Immature natural killer cell (primary cell): Measurements from ENCODE around the gene EIF2A. TPM values are rescaled to one million over a fixed set of nuclear protein-coding genes. Genes with fewer than 3 reads are reported as not detected.
"Not testable (repeated sequence)": the region's sequence is repeated elsewhere in the genome, so short reads cannot be mapped to it uniquely, and the experiment has no call there.

Source experiments
- DNase-seq, 3 donors: peaks; one replicate each; pipeline ENCODE4 v3.0.0; 2022; ENCODE audit warnings: mixed read lengths in 1 of 3
- H3K27ac Mint-ChIP-seq, 6 donors: one replicate each; pipeline ENCODE4 v1.8.0; 2020; ENCODE audit warnings: mixed read lengths in 6 of 6, mild to moderate bottlenecking in 5 of 6, inconsistent platforms in 4 of 6, moderate library complexity in 3 of 6
- H3K27me3 Mint-ChIP-seq, 3 donors: one replicate each; pipeline ENCODE4 v1.8.0; 2020 to 2021; ENCODE audit warnings: low read depth in 3 of 3, mild to moderate bottlenecking in 3 of 3, mixed read lengths in 3 of 3, moderate library complexity in 3 of 3, inconsistent platforms in 1 of 3
- H3K36me3 Mint-ChIP-seq, 3 donors: one replicate each; pipeline ENCODE4 v1.8.0; 2020; ENCODE audit warnings: mixed read lengths in 3 of 3, inconsistent platforms in 2 of 3, mild to moderate bottlenecking in 2 of 3
- H3K4me1 Mint-ChIP-seq, 2 donors: one replicate each; pipeline ENCODE4 v1.8.0; 2020; ENCODE audit warnings: inconsistent platforms in 2 of 2, mild to moderate bottlenecking in 2 of 2, mixed read lengths in 2 of 2, moderate library complexity in 1 of 2
- H3K4me3 Mint-ChIP-seq, 5 donors: one replicate each; pipeline ENCODE4 v1.8.0; 2020; ENCODE audit warnings: mild to moderate bottlenecking in 5 of 5, mixed read lengths in 5 of 5, inconsistent platforms in 3 of 5, moderate library complexity in 3 of 5
- H3K9me3 Mint-ChIP-seq, 6 donors: one replicate each; pipeline ENCODE4 v1.8.0; 2020; ENCODE audit warnings: mild to moderate bottlenecking in 6 of 6, mixed read lengths in 6 of 6, inconsistent platforms in 4 of 6, moderate library complexity in 3 of 6
- polyA plus RNA-seq, 3 donors: library from polyadenylated mRNA; unstranded; fragments of 300-500 nt; fragmentation: Illumina TruSeq; gene quantifications; one replicate each; pipeline ENCODE4 v1.2.3, GENCODE V29; 2021

Gene EIF2A
- 10 to 100 TPM; 31.3 to 39.4 (median 35.8) TPM for polyA plus RNA-seq

- H3K27ac Mint-ChIP-seq: peak within 1 kb of the TSS; percentile 96 to 99 (median 98)
- H3K36me3 Mint-ChIP-seq: peaks cover 3 to 4% (median 4%) of the 10 kb centered on the region in 3 donors
- peaks cover 4 to 16% (median 11%) of the 10 kb centered on the region in 3 donors for H3K27me3 Mint-ChIP-seq
- peak within 1 kb of the TSS; percentile 92 to 98 (median 97) for H3K4me3 Mint-ChIP-seq
- peaks cover 46 to 84% of the 10 kb centered on the region in 2 donors for H3K4me1 Mint-ChIP-seq
- peak; percentile 99 to 100 (median 99) for DNase-seq
- H3K9me3 Mint-ChIP-seq: no peaks in the 10 kb centered on the region
Measured at GRCh38 chr3:150546226-150547044, at the start of gene EIF2A, which contains the start of gene SERP1. EIF2A (plus strand) TSS chr3:150546787; CDS start chr3:150546803, 16 bp downstream. SERP1 (minus strand) TSS chr3:150546496; CDS start chr3:150546135, 361 bp downstream.

DNA sequence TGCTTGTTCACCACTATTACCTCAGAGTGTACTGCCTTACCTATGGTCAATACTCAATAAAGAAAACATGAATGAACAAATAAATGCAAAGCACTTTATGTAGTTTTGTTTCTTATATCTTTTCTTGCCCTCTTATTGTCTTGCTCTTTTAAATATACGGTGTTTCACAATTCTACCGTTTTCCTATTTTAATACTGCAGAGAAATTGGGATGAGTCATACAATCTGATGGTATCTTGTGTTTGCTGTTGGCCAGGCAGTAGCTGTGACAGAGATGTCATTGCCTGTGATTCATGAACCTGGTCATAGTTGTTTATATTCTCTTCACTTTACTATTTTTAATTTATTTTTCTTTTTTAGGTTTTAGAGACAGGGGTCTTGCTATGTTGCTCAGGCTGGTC is 48.6 kb upstream of the EIF2A start:
- peaks cover 0 to under 1% (median 0%) of the 10 kb centered on the region in 3 donors for H3K27me3 Mint-ChIP-seq
- H3K27ac Mint-ChIP-seq: no peak overlapping the region
- H3K4me3 Mint-ChIP-seq: no peak overlapping the region
- H3K36me3 Mint-ChIP-seq: peaks cover 0 to 4% (median 4%) of the 10 kb centered on the region in 3 donors
- H3K4me1 Mint-ChIP-seq: no peaks in the 10 kb centered on the region
- H3K9me3 Mint-ChIP-seq: peaks cover 0 to 2% (median 0%) of the 10 kb centered on the region in 6 donors
- DNase-seq: no peak

DNA sequence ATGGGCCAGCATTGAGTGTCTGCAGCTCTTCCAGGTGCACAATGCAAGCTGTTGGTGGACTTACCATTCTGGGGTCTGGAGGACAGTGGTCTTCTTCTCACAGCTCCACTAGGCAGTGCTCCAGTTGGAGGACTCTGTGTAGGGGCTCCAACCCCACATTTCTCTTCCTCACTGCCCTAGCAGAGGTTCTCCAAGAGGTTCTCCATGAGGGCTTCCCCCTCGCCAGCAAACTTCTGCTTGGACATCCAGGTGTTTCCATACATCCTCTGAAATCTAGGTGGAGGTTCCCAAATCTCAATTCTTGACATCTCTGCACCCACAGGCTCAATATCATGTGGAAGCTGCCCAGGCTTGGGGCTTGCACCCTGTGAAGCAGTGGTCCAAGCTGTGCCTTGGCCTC is 45.6 kb upstream of the EIF2A start:
- H3K36me3 Mint-ChIP-seq, H3K27ac Mint-ChIP-seq, DNase-seq, H3K27me3 Mint-ChIP-seq, H3K4me1 Mint-ChIP-seq, H3K9me3 Mint-ChIP-seq, H3K4me3 Mint-ChIP-seq: not testable (repeated sequence)

GRCh38 chr3:150503402-150504099 is 43.0 kb upstream of the EIF2A start:
- Mint-ChIP-seq H3K36me3 (peaks cover 0 to 7% (median 4%) of the 10 kb centered on the region in 3 donors), H3K27ac (no peak overlapping the region), H3K27me3 (peaks cover 2 to 11% (median 4%) of the 10 kb centered on the region in 3 donors), H3K9me3 (peaks cover 0 to 4% (median 0%) of the 10 kb centered on the region in 6 donors), H3K4me3 (no peak overlapping the region), H3K4me1 (no peaks in the 10 kb centered on the region)
- DNase-seq: no peak

DNA sequence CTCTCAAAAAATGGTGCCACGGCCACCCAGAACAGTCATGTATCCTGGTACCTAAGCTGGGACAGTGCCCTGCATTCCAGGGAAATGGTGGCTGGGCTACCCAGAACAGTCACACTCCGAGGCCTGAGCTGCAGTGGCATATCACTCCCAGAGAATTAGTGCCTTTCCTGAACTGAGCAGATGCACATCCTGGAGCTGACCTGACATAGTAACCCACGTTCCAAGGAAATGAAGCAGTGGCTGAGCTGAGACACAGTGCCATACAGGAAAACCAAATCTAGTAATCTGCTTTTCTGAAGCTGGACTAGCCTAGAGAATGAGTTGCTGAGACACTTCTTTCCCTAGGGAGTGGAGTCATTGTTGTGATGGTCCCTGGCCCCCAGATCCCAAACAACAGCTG is 42.1 kb upstream of the EIF2A start:
- H3K36me3 Mint-ChIP-seq: peaks cover 0 to 4% (median 3%) of the 10 kb centered on the region in 3 donors
- H3K4me1 Mint-ChIP-seq: no peaks in the 10 kb centered on the region
- H3K27ac Mint-ChIP-seq: no peak overlapping the region
- no peak for DNase-seq
- no peak overlapping the region for H3K4me3 Mint-ChIP-seq
- H3K9me3 Mint-ChIP-seq: peaks cover 0 to 4% (median 0%) of the 10 kb centered on the region in 6 donors
- H3K27me3 Mint-ChIP-seq: peaks cover 2 to 13% (median 4%) of the 10 kb centered on the region in 3 donors

GRCh38 chr3:150508401-150508800 is 38.2 kb upstream of the EIF2A start:
- H3K4me3 Mint-ChIP-seq: no peak overlapping the region
- peaks cover 0 to 3% (median 0%) of the 10 kb centered on the region in 3 donors for H3K36me3 Mint-ChIP-seq
- H3K4me1 Mint-ChIP-seq: no peaks in the 10 kb centered on the region
- H3K27me3 Mint-ChIP-seq: peaks cover 2 to 13% (median 2%) of the 10 kb centered on the region in 3 donors
- peaks cover 0 to 4% (median 0%) of the 10 kb centered on the region in 6 donors for H3K9me3 Mint-ChIP-seq
- no peak overlapping the region for H3K27ac Mint-ChIP-seq
- no peak for DNase-seq

GRCh38 chr3:150509780-150510179 is 36.8 kb upstream of the EIF2A start:
- H3K4me3 Mint-ChIP-seq: no peak overlapping the region
- H3K4me1 Mint-ChIP-seq: no peaks in the 10 kb centered on the region
- H3K27me3 Mint-ChIP-seq: peaks cover 2 to 12% (median 2%) of the 10 kb centered on the region in 3 donors
- H3K27ac Mint-ChIP-seq: no peak overlapping the region
- peaks cover 0 to 3% (median 0%) of the 10 kb centered on the region in 3 donors for H3K36me3 Mint-ChIP-seq
- peaks cover 0 to 4% (median 0%) of the 10 kb centered on the region in 6 donors for H3K9me3 Mint-ChIP-seq
- no peak for DNase-seq

- Mint-ChIP-seq H3K9me3 (peaks cover 0 to 4% (median 0%) of the 10 kb centered on the region in 6 donors), H3K36me3 (peaks cover 0 to 3% (median 0%) of the 10 kb centered on the region in 3 donors), H3K27me3 (peaks cover 0 to 5% (median 2%) of the 10 kb centered on the region in 3 donors), H3K4me1 (no peaks in the 10 kb centered on the region), H3K4me3 (no peak overlapping the region), H3K27ac (no peak overlapping the region)
- DNase-seq: no peak
Measured at GRCh38 chr3:150511122-150511821, 35.3 kb upstream of the EIF2A start.

- DNase-seq: no peak
- Mint-ChIP-seq H3K27me3 (peaks cover 0 to 3% (median 0%) of the 10 kb centered on the region in 3 donors), H3K4me3 (no peak overlapping the region), H3K27ac (no peak overlapping the region), H3K9me3 (no peaks in the 10 kb centered on the region), H3K36me3 (peaks cover 0 to 4% (median 3%) of the 10 kb centered on the region in 3 donors), H3K4me1 (no peaks in the 10 kb centered on the region)
Measured at GRCh38 chr3:150515210-150515609, 31.4 kb upstream of the EIF2A start.

- Mint-ChIP-seq H3K27me3 (peaks cover 0 to 3% (median 0%) of the 10 kb centered on the region in 3 donors), H3K27ac (no peak overlapping the region), H3K4me3 (no peak overlapping the region), H3K36me3 (peaks cover 0 to 4% (median 3%) of the 10 kb centered on the region in 3 donors), H3K9me3 (no peaks in the 10 kb centered on the region), H3K4me1 (no peaks in the 10 kb centered on the region)
- DNase-seq: no peak
Measured at GRCh38 chr3:150519026-150519425, 27.6 kb upstream of the EIF2A start.

GRCh38 chr3:150520408-150520807 is 26.2 kb upstream of the EIF2A start:
- H3K27ac Mint-ChIP-seq: no peak overlapping the region
- no peaks in the 10 kb centered on the region for H3K9me3 Mint-ChIP-seq
- H3K4me1 Mint-ChIP-seq: no peaks in the 10 kb centered on the region
- H3K36me3 Mint-ChIP-seq: peaks cover 0 to 4% (median 3%) of the 10 kb centered on the region in 3 donors
- no peak for DNase-seq
- no peak overlapping the region for H3K4me3 Mint-ChIP-seq
- peaks cover 0 to 3% (median 0%) of the 10 kb centered on the region in 3 donors for H3K27me3 Mint-ChIP-seq

- peaks cover 0 to 4% (median 3%) of the 10 kb centered on the region in 3 donors for H3K36me3 Mint-ChIP-seq
Measured at GRCh38 chr3:150521463-150521862, 25.1 kb upstream of the EIF2A start.

DNA sequence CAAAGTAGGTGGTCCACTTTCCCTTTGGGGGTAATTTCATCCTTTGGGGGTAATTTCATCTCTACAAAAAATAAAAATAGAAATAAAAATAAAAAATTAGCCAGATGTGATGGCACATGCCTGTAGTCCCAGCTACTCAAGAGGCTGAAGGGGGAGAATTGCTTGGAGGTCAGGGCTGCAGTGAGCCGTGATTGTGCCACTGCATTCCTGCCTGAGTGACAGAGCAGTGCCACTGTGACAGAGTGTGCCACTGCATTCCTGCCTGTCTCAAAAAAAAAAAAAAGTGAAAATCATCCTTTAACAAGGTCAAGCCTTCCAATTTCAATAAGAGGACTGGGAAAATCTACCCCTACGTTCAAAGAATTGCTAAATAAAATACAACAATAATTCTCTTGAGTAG is 23.0 kb upstream of the EIF2A start:
- Mint-ChIP-seq H3K4me1 (no peaks in the 10 kb centered on the region), H3K9me3 (no peaks in the 10 kb centered on the region), H3K27ac (no peak overlapping the region), H3K4me3 (no peak overlapping the region), H3K36me3 (no peaks in the 10 kb centered on the region), H3K27me3 (peaks cover 0 to 1% (median 0%) of the 10 kb centered on the region in 3 donors)
- no peak for DNase-seq

More at GRCh38 chr3:150521463-150521862, 25.1 kb upstream of the EIF2A start:
- no peaks in the 10 kb centered on the region for H3K9me3 Mint-ChIP-seq
- no peak overlapping the region for H3K4me3 Mint-ChIP-seq
- H3K27me3 Mint-ChIP-seq: peaks cover 0 to 3% (median 0%) of the 10 kb centered on the region in 3 donors
- H3K27ac Mint-ChIP-seq: peak overlapping the region in 1 of 6 donors; percentile 10
- DNase-seq: no peak
- H3K4me1 Mint-ChIP-seq: no peaks in the 10 kb centered on the region
